Uterus (tissue), 2 donors: Measurements from ENCODE around the gene ZP4.

Source experiments
- POLR2A ChIP-seq, 2 donors: fragments of 450-650 bp; IDR thresholded peaks; one replicate each; pipeline ENCODE4 v1.6.1; 2016; ENCODE audit warnings: antibody characterized with exemption in 2 of 2, mild to moderate bottlenecking in 1 of 2, moderate library complexity in 1 of 2
- TF ChIP-seq, protein P1 (sequence below), 4 experiments: fragments of 200-600 bp in 2 of 4; fragments of 450-650 bp in 2 of 4; sonication (generic) in 2 of 4; IDR thresholded peaks; one replicate each; pipeline ENCODE4 v1.5.1; 2016 to 2019; ENCODE audit warnings: antibody characterized with exemption in 4 of 4, mild to moderate bottlenecking in 2 of 4, moderate library complexity in 1 of 4

DNA sequence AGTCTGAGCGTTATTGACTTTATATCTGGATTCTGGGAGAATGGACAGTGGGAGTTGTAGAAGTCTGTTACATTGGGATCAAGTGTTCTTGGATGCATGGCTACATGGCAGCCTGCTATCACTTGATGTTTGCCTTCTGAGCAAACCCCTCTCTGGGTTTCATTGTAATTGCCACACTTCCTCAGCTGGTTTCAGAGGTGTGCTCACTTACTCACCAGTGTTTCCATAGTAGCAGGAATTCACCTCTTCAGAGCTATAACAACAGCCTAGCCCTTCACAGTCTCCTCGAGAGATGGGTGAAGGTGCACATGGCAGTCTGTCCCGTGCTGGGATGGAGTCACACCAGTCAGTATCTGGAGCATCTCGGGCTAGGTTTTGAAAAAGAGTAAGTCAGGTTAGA lies 2.6 kb downstream of the ZP4 start:
- TF ChIP-seq, protein P1, sequence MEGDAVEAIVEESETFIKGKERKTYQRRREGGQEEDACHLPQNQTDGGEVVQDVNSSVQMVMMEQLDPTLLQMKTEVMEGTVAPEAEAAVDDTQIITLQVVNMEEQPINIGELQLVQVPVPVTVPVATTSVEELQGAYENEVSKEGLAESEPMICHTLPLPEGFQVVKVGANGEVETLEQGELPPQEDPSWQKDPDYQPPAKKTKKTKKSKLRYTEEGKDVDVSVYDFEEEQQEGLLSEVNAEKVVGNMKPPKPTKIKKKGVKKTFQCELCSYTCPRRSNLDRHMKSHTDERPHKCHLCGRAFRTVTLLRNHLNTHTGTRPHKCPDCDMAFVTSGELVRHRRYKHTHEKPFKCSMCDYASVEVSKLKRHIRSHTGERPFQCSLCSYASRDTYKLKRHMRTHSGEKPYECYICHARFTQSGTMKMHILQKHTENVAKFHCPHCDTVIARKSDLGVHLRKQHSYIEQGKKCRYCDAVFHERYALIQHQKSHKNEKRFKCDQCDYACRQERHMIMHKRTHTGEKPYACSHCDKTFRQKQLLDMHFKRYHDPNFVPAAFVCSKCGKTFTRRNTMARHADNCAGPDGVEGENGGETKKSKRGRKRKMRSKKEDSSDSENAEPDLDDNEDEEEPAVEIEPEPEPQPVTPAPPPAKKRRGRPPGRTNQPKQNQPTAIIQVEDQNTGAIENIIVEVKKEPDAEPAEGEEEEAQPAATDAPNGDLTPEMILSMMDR (IDR thresholded peaks at IDR 0.05): no peak
- TF ChIP-seq POLR2A (IDR thresholded peaks at IDR 0.05): no peak
